ENCODE results near the gene PICK1. TPM values are rescaled to one million over a fixed set of nuclear protein-coding genes. Genes with fewer than 3 reads are reported as not detected.

PICK1 gene
- total RNA-seq, 1 experiment from 2014 or later, result 45.5 TPM

DNA sequence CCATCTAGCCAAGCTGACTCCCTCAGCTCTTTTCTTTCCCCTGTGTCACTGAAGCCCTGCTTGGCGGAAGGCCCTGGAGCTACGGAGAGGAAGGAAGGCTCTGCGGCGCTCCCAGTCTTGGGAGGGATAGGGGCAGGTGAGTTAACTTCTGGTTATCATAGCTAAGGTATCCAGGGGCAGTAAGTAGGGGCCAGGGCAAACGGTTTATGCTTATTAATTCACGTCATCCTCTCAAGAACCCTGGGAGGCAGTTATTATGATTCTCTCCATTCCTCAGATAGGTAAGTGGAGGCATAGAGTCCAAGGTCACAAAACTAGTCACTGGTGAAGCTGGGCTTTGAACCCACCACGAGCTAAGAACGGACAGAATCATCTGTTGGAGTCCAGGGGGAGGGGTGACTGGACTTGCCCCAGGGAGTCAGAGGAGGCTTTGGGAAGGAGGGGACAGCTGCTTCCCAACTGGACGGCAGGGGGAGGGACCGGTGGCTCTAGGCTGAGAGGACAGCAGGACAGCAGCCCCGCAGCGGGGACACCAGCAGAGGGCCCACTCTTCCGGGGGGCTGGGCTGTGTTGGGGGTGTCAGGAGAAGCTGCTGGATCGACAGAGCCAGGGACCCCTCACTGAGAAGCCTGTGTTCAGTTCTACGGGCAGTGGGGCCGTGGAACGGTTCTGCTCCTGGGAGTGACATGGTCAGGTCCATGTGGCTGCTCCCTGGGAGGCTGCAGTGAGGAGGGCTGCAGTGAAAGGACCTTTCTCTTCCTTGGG, 49.8 kb downstream of the PICK1 start:
- Histone ChIP-seq H4K20me1 (ENCODE audit: low read length) (no peaks in the 10 kb centered on the region), H3F3A (ENCODE audit: low read length, unreplicated experiment) (no peaks in the 10 kb centered on the region), H3K36me3 (ENCODE audit: low read depth, low read length) (no peaks in the 10 kb centered on the region), H3K9me2 (replicated peaks; ENCODE audit: low read length) (no peaks in the 10 kb centered on the region), H3K27me3 (ENCODE audit: low read length) (no peaks in the 10 kb centered on the region), H3K9me3 (ENCODE audit: low read length) (no peaks in the 10 kb centered on the region), H2AFZ (ENCODE audit: low read length) (no peak overlapping the region), H3K4me2 (ENCODE audit: low read length) (no peak overlapping the region), H3K79me2 (ENCODE audit: low read length) (no peaks in the 10 kb centered on the region), H3K4me3 (ENCODE audit: low read length) (no peak overlapping the region), H3K4me1 (ENCODE audit: insufficient read depth, low read length) (no peaks in the 10 kb centered on the region), H3K9ac (ENCODE audit: low read length) (no peak overlapping the region), H3K27ac (ENCODE audit: low read length) (no peak overlapping the region)
- DNase-seq (no peak), ATAC-seq (no peak)
- ChIA-PET CTCF (no interaction called here), POLR2A (ENCODE audit: unreplicated experiment) (no interaction called here)
- no TSS peak for BruUV-seq (replicated peaks)
- intact Hi-C loops (cut with micrococcal nuclease), result no loop called here
- TF ChIP-seq EZH2phosphoT487 (IDR thresholded peaks at IDR 0.05; ENCODE audit: borderline replicate concordance, low read length) (no peak), EZH2 (IDR thresholded peaks at IDR 0.05; ENCODE audit: low read length, unreplicated experiment) (no peak)
- TF ChIP-seq, protein P1, sequence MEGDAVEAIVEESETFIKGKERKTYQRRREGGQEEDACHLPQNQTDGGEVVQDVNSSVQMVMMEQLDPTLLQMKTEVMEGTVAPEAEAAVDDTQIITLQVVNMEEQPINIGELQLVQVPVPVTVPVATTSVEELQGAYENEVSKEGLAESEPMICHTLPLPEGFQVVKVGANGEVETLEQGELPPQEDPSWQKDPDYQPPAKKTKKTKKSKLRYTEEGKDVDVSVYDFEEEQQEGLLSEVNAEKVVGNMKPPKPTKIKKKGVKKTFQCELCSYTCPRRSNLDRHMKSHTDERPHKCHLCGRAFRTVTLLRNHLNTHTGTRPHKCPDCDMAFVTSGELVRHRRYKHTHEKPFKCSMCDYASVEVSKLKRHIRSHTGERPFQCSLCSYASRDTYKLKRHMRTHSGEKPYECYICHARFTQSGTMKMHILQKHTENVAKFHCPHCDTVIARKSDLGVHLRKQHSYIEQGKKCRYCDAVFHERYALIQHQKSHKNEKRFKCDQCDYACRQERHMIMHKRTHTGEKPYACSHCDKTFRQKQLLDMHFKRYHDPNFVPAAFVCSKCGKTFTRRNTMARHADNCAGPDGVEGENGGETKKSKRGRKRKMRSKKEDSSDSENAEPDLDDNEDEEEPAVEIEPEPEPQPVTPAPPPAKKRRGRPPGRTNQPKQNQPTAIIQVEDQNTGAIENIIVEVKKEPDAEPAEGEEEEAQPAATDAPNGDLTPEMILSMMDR (conservative IDR thresholded peaks at IDR 0.05; ENCODE audit: low read depth, low read length), result no peak

DNA sequence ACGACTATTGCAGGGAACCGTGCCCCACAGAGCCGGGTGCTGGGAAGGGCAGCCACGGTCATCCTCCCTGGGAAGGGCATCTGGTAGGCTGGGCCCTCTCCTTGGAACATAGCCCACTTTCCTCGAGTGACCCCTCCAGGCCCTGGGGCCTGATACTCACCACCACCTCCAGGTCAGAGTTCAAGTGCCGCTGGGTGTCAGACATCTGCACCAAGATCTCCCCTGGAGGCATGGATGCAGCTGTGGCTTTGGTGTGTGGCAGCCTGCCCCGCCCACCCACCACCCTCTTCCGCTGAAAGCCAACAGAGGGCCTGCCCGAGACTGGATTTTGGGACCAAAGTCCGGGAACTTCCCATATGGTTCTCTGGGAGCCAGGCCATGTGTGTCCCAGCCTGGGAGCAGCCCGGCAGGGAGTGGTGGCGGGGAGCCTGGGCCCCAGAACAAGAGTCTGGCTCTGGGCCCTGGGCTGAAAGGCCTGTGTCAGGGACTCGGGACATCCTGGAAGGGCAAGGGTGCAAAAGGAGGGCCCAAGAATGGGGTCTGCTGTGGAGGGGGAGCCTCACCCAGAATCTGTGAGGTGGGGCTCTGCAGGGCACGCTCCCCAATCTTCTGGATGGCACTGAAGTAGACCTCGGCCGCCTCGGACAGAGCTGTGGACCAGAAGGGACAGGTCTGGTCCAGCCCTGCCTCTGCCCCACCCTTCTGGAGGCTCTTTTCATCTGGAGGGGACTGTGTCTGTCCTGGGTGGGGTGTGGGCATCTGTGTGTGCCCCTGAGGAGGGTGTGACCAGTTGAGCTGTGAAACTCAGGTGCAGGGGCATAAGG, 50.7 kb downstream of the PICK1 start:
- Histone ChIP-seq H3K27me3 (ENCODE audit: low read length) (no peaks in the 10 kb centered on the region), H3K9me2 (replicated peaks; ENCODE audit: low read length) (no peaks in the 10 kb centered on the region), H2AFZ (ENCODE audit: low read length) (no peak overlapping the region), H4K20me1 (ENCODE audit: low read length) (no peaks in the 10 kb centered on the region), H3K9ac (ENCODE audit: low read length) (no peak overlapping the region), H3K36me3 (ENCODE audit: low read depth, low read length) (no peaks in the 10 kb centered on the region), H3F3A (ENCODE audit: low read length, unreplicated experiment) (no peaks in the 10 kb centered on the region), H3K27ac (ENCODE audit: low read length) (no peak overlapping the region), H3K79me2 (ENCODE audit: low read length) (no peaks in the 10 kb centered on the region), H3K4me3 (ENCODE audit: low read length) (no peak overlapping the region), H3K4me2 (ENCODE audit: low read length) (no peak overlapping the region), H3K4me1 (ENCODE audit: insufficient read depth, low read length) (no peaks in the 10 kb centered on the region), H3K9me3 (ENCODE audit: low read length) (no peaks in the 10 kb centered on the region)
- POLR2A ChIA-PET (ENCODE audit: unreplicated experiment), result no interaction called here
- CTCF ChIA-PET, result no interaction called here
- DNase-seq, result no peak
- no peak for ATAC-seq
- BruUV-seq (replicated peaks), result no TSS peak
- intact Hi-C loops (cut with micrococcal nuclease), result no loop called here
- TF ChIP-seq, protein P1 (conservative IDR thresholded peaks at IDR 0.05; ENCODE audit: low read depth, low read length), result no peak
- TF ChIP-seq EZH2 (IDR thresholded peaks at IDR 0.05; ENCODE audit: low read length, unreplicated experiment) (no peak), EZH2phosphoT487 (IDR thresholded peaks at IDR 0.05; ENCODE audit: borderline replicate concordance, low read length) (no peak)

All from PC-3 (cell line).